Esophagus squamous epithelium (tissue), 4 donors: ENCODE results near the gene HBS1L.

ENCODE experiments used
- CTCF ChIP-seq, 6 experiments: fragments of 450-650 bp in 4 of 6; fragments of 200-600 bp in 2 of 6; sonication (generic) in 2 of 6; IDR thresholded peaks; one replicate each; pipeline ENCODE4 v1.5.1; 2016 to 2019; ENCODE audit warnings: antibody characterized with exemption in 6 of 6, mild to moderate bottlenecking in 4 of 6, moderate library complexity in 4 of 6
- POLR2A ChIP-seq, 4 donors: fragments of 450-650 bp; IDR thresholded peaks; one replicate each; pipeline ENCODE4 v1.6.1; 2017; ENCODE audit warnings: antibody characterized with exemption in 4 of 4, mild to moderate bottlenecking in 4 of 4, moderate library complexity in 3 of 4

- no peak for TF ChIP-seq CTCF (IDR thresholded peaks at IDR 0.05)
- no peak for TF ChIP-seq POLR2A (IDR thresholded peaks at IDR 0.05)
These were observed 18.1 kb upstream of the HBS1L start for GRCh38 chr6:135072753-135073152.
